PC-9 (cell line): ENCODE measurements around the gene CFAP119. TPM values are rescaled to one million over a fixed set of nuclear protein-coding genes. Genes with fewer than 3 reads are reported as not detected.

ENCODE experiments used
- BruUV-seq: library from RNA; stranded (reverse); fragments of 400-500 nt; replicated peaks from 2 replicates; lab custom pipeline; 2021; lab: Mats Ljungman, UMichigan
- CTCF ChIA-PET: fragments of 300-600 bp; sonication (Branson Sonifier 250); formaldehyde crosslinking; loops from one replicate; lab custom pipeline; 2022; ENCODE audit warnings: antibody characterized with exemption; lab: Charles Lee
- POLR2A ChIA-PET: fragments of 300-600 bp; sonication (Branson Sonifier 250); formaldehyde crosslinking; loops from one replicate; lab custom pipeline; 2022; ENCODE audit warnings: antibody characterized with exemption; ENCODE audit not compliant: unreplicated experiment; lab: Charles Lee
- DNase-seq, 2 experiments: peaks; one replicate each; pipeline versions ENCODE4 v3.0.0 to v3.0.0-alpha.2; 2015 to 2022; ENCODE audit warnings: mixed read lengths in 1 of 2
- H2AFZ ChIP-seq: fragments of 200-600 bp; sonication (generic); 2 replicates; pipeline ENCODE4 v1.8.1; 2017; ENCODE audit warnings: antibody characterized with exemption
- H3F3A ChIP-seq: fragments of 200-600 bp; sonication (generic); 2 replicates; pipeline ENCODE4 v1.8.1; 2017; ENCODE audit warnings: antibody characterized with exemption, mild to moderate bottlenecking, low read depth; ENCODE audit not compliant: insufficient read depth
- H3K27ac ChIP-seq: fragments of 200-600 bp; sonication (generic); 2 replicates; pipeline ENCODE4 v1.6.1; 2016; ENCODE audit warnings: mixed run types
- H3K27me3 ChIP-seq: fragments of 200-600 bp; sonication (generic); 2 replicates; pipeline ENCODE4 v1.6.1; 2016; ENCODE audit warnings: low read depth, mixed run types; ENCODE audit not compliant: insufficient read depth
- H3K36me3 ChIP-seq: fragments of 200-600 bp; sonication (generic); 2 replicates; pipeline ENCODE4 v1.6.1; 2016; ENCODE audit warnings: low read depth, mixed run types
- H3K4me1 ChIP-seq: fragments of 200-600 bp; sonication (generic); replicated peaks from 2 replicates; pipeline ENCODE4 v1.6.1; 2016; ENCODE audit warnings: mixed run types; ENCODE audit not compliant: insufficient read depth
- H3K4me2 ChIP-seq: fragments of 200-600 bp; sonication (generic); 2 replicates; pipeline ENCODE4 v1.6.1; 2017; ENCODE audit warnings: mixed run types
- H3K4me3 ChIP-seq: fragments of 200-600 bp; sonication (generic); 2 replicates; pipeline ENCODE4 v1.6.1; 2016; ENCODE audit warnings: mixed run types
- H3K79me2 ChIP-seq: fragments of 200-600 bp; sonication (generic); 2 replicates; pipeline ENCODE4 v1.6.1; 2017; ENCODE audit warnings: low read depth, mixed run types
- H3K9me2 ChIP-seq: fragments of 200-600 bp; sonication (generic); 2 replicates; pipeline ENCODE4 v1.8.1; 2017; ENCODE audit warnings: mild to moderate bottlenecking; ENCODE audit not compliant: insufficient read depth
- H3K9me3 ChIP-seq: fragments of 200-600 bp; sonication (generic); 2 replicates; pipeline ENCODE4 v1.8.1; 2016; ENCODE audit warnings: low read depth; ENCODE audit not compliant: insufficient read depth
- H4K20me1 ChIP-seq: fragments of 200-600 bp; sonication (generic); 2 replicates; pipeline ENCODE4 v1.8.1; 2017; ENCODE audit not compliant: insufficient read depth
- EZH2 ChIP-seq: fragments of 200-600 bp; sonication (generic); IDR thresholded peaks from 2 replicates; pipeline ENCODE4 v1.8.0; 2017; ENCODE audit warnings: antibody characterized with exemption, low read depth
- intact Hi-C: fragments of 100-400 bp; cut with micrococcal nuclease; formaldehyde crosslinking; loops from one replicate; pipeline ENCODE4 v1.10.0; 2022; ENCODE audit not compliant: unreplicated experiment
- total RNA-seq: library from RNA; stranded (reverse); gene quantifications from 2 replicates; pipeline ENCODE4 v1.2.3, GENCODE V29; 2021
- TF ChIP-seq, protein P1 (sequence below): fragments of 200-600 bp; sonication (generic); conservative IDR thresholded peaks from 2 replicates; pipeline ENCODE4 v1.6.1; 2017; ENCODE audit warnings: mixed run types, antibody characterized with exemption, mild to moderate bottlenecking, moderate library complexity

Gene CFAP119
- total RNA-seq, 1 experiment from 2014 or later, result 19.9 TPM

DNA sequence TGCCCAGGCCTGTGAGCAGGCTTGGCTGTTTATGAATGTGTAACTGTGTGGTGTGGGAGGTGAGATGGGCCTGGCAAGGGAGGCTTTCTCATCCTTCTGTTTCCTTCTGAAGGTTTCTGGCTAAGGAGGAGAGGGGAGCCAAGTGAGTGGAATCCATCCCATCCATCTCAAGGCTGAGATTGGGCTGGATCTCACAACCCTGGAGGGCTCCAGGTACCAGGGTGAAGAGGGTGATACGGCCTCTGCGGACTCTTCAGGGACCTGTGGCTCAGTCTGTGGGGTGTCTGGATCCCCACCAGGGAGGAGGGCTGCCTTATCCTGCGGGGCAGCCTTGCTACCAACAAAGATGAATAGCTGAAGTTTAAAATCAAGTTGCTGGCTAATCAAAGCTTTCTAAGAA lies 18.2 kb upstream of the CFAP119 start:
- ChIA-PET CTCF (no interaction called here), POLR2A (interaction anchor here (0.6 kb wide), 1 partner anchor 16 kb away, joined by 5 read pairs; no protein-coding TSS in a partner anchor)
- BruUV-seq, result no TSS peak
- TF ChIP-seq EZH2, result no peak
- TF ChIP-seq, protein P1, sequence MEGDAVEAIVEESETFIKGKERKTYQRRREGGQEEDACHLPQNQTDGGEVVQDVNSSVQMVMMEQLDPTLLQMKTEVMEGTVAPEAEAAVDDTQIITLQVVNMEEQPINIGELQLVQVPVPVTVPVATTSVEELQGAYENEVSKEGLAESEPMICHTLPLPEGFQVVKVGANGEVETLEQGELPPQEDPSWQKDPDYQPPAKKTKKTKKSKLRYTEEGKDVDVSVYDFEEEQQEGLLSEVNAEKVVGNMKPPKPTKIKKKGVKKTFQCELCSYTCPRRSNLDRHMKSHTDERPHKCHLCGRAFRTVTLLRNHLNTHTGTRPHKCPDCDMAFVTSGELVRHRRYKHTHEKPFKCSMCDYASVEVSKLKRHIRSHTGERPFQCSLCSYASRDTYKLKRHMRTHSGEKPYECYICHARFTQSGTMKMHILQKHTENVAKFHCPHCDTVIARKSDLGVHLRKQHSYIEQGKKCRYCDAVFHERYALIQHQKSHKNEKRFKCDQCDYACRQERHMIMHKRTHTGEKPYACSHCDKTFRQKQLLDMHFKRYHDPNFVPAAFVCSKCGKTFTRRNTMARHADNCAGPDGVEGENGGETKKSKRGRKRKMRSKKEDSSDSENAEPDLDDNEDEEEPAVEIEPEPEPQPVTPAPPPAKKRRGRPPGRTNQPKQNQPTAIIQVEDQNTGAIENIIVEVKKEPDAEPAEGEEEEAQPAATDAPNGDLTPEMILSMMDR, result no peak
- Histone ChIP-seq H3K27ac (no peak overlapping the region), H3K27me3 (no peaks in the 10 kb centered on the region), H3K9me2 (no peaks in the 10 kb centered on the region), H3K9me3 (no peaks in the 10 kb centered on the region), H3K4me2 (no peak overlapping the region), H3K79me2 (peaks cover 3% of the 10 kb centered on the region), H3K4me3 (no peak overlapping the region), H3F3A (peaks cover 31% of the 10 kb centered on the region; the same call in 1 of the 2 replicates), H4K20me1 (no peaks in the 10 kb centered on the region), H3K36me3 (no peaks in the 10 kb centered on the region), H3K4me1 (peaks cover 8% of the 10 kb centered on the region; the same call in 1 of the 2 replicates), H2AFZ (no peak overlapping the region)
- no peak for DNase-seq
- intact Hi-C loops, result no loop called here

DNA sequence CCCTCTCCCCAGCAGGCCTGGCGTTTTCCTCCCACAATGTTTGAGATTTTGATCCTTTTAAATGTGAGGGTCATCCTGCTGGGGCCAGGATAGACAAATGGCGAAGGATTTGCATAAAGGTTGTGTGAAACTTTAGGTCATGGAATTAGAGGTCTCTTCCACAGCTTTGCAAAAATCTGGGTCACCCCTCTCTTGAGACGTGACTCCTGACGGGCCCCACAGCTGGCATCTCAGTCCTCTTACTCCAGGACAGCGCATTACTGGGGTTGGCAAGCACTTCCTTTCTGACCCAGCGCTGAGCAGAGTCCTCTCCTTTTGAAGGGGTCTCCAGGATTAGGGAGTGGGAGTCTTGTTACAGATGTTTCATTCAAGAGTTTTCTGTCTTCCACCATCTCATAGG lies 17.7 kb upstream of the CFAP119 start:
- POLR2A ChIA-PET, result no interaction called here
- intact Hi-C loops, result loop anchor here (5.0 kb wide), 2 partner anchors 33 to 37 kb away; a partner anchor contains a TSS

DNA sequence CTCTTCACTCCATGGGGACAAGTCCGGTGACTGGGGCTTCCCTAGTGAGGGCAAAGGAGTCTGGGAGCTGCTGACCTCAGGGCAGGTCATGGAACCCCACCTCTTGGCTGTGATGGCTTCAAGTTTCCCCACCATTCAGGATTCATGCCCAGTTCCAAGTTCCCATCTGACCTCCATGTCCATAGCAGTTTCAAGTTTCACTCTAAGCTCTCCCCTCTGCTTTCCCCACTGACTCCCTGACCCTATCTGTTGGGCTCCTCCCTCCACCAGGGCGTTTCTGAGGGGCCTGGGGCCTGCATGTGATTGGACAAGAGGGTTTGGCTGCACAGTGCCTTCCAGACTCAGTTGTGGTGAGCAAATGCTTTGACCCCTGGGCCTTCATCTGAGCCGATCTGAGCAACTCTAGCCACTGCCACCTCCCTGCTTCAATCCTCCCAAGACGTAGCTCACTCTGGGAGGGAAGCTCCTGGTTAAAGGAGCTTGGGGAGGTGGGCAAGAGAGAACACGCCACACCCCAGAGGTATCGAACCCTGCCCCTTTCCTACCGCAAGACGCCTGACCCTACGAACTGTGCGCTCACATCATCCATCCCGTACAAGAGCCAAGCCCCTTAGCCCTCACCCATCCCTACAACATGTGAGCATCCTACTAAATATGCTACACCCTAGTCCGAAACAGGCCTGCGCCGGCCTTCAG lies 16.8 kb upstream of the CFAP119 start:
- Histone ChIP-seq H3K4me3 (no peak overlapping the region), H3K36me3 (no peaks in the 10 kb centered on the region), H3K4me1 (peaks cover 8% of the 10 kb centered on the region; the same call in 1 of the 2 replicates), H3K9me3 (no peaks in the 10 kb centered on the region), H3K9me2 (no peaks in the 10 kb centered on the region), H3K4me2 (no peak overlapping the region), H3K27ac (no peak overlapping the region), H3F3A (peaks cover 43% of the 10 kb centered on the region; the same call in 1 of the 2 replicates), H3K79me2 (peaks cover 3% of the 10 kb centered on the region), H4K20me1 (no peaks in the 10 kb centered on the region), H3K27me3 (no peaks in the 10 kb centered on the region), H2AFZ (no peak overlapping the region)
- ChIA-PET CTCF (interaction anchor here (0.6 to 1.3 kb wide), 3 partner anchors 10 to 35 kb away, joined by 3 read pairs; no protein-coding TSS in a partner anchor), POLR2A (interaction anchor here (0.7 kb wide), 1 partner anchor 39 kb away, joined by 4 read pairs; no protein-coding TSS in a partner anchor)
- intact Hi-C loops, result loop anchor here (5.0 kb wide), 2 partner anchors 34 to 36 kb away; a partner anchor contains a TSS
- TF ChIP-seq, protein P1, result no peak
- no peak for TF ChIP-seq EZH2
- no peak for DNase-seq
- no TSS peak for BruUV-seq

More for the DNA sequence above, 17.7 kb upstream of the CFAP119 start:
- H3K4me1 ChIP-seq, result peaks cover 8% of the 10 kb centered on the region; the same call in 1 of the 2 replicates
- no peak overlapping the region for H3K4me3 ChIP-seq
- CTCF ChIA-PET, result interaction anchor here (1.3 kb wide), 1 partner anchor 27 kb away, joined by 3 read pairs; no protein-coding TSS in a partner anchor
- no peaks in the 10 kb centered on the region for H3K9me3 ChIP-seq
- no peaks in the 10 kb centered on the region for H3K36me3 ChIP-seq
- no peak for TF ChIP-seq EZH2
- TF ChIP-seq, protein P1, result no peak
- no peak overlapping the region for H3K27ac ChIP-seq
- no peak overlapping the region for H2AFZ ChIP-seq
- no peaks in the 10 kb centered on the region for H3K9me2 ChIP-seq
- H3K79me2 ChIP-seq, result peaks cover 3% of the 10 kb centered on the region
- no TSS peak for BruUV-seq
- DNase-seq, result no peak
- no peak overlapping the region for H3K4me2 ChIP-seq
- no peaks in the 10 kb centered on the region for H4K20me1 ChIP-seq
- H3F3A ChIP-seq, result peaks cover 35% of the 10 kb centered on the region; the same call in 1 of the 2 replicates
- H3K27me3 ChIP-seq, result no peaks in the 10 kb centered on the region
